Activated effector memory CD4-positive, alpha-beta T cell treated with anti-CD3 and anti-CD28 coated beads, Interleukin-2, amount 50 U/mL, for 16 hours (primary cell): ENCODE data around the gene WRAP73.

Source experiments
- DNase-seq: peaks from one replicate; pipeline ENCODE4 v3.0.0-alpha.2; 2020

The WRAP73 gene

GRCh38 chr1:3609769-3610526 is 40.0 kb downstream of the WRAP73 start:
- DNase-seq = no peak

GRCh38 chr1:3609016-3609768 is 40.7 kb downstream of the WRAP73 start:
- no peak for DNase-seq

GRCh38 chr1:3608154-3608553 is 41.7 kb downstream of the WRAP73 start:
- no peak for DNase-seq

- DNase-seq = no peak
Observed at GRCh38 chr1:3607703-3608065, 42.2 kb downstream of the WRAP73 start.

- DNase-seq = no peak
Observed at GRCh38 chr1:3606779-3607702, 42.9 kb downstream of the WRAP73 start.

- no peak for DNase-seq
Observed at GRCh38 chr1:3604997-3605823, 44.7 kb downstream of the WRAP73 start.

- DNase-seq = no peak
Observed at GRCh38 chr1:3604468-3604974, 45.4 kb downstream of the WRAP73 start.

GRCh38 chr1:3603571-3604467 is 46.1 kb downstream of the WRAP73 start:
- no peak for DNase-seq

GRCh38 chr1:3603156-3603555 is 46.7 kb downstream of the WRAP73 start:
- DNase-seq = no peak

- no peak for DNase-seq
Observed at GRCh38 chr1:3602375-3602774, 47.5 kb downstream of the WRAP73 start.

- DNase-seq = no peak
Observed at GRCh38 chr1:3601743-3602142, 48.2 kb downstream of the WRAP73 start.

GRCh38 chr1:3600354-3600753 is 49.5 kb downstream of the WRAP73 start:
- DNase-seq = no peak

- no peak for DNase-seq
Observed at GRCh38 chr1:3599816-3600215, 50.1 kb downstream of the WRAP73 start.

GRCh38 chr1:3599286-3599811 is 50.6 kb downstream of the WRAP73 start:
- DNase-seq = no peak

- no peak for DNase-seq
Observed at GRCh38 chr1:3598522-3599285, 51.2 kb downstream of the WRAP73 start.

- no peak for DNase-seq
Observed at GRCh38 chr1:3598051-3598491, 51.8 kb downstream of the WRAP73 start.

- no peak for DNase-seq
Observed at GRCh38 chr1:3597599-3597964, 52.3 kb downstream of the WRAP73 start.

GRCh38 chr1:3596663-3597598 is 53.0 kb downstream of the WRAP73 start:
- no peak for DNase-seq

GRCh38 chr1:3595949-3596348 is 54.0 kb downstream of the WRAP73 start:
- no peak for DNase-seq
